ENCODE results near the gene PARP2.
"Not testable (repeated sequence)": the region's sequence is repeated elsewhere in the genome, so short reads cannot be mapped to it uniquely, and the experiment has no call there.

PARP2 gene

GRCh38 chr14:20343092-20343861 is at the start of gene PARP2:
TSS of gene PARP2 (plus strand) at chr14:20343635. CDS start at chr14:20343642, 7 bp downstream.
- DNase-seq = peak; percentile 100

DNA sequence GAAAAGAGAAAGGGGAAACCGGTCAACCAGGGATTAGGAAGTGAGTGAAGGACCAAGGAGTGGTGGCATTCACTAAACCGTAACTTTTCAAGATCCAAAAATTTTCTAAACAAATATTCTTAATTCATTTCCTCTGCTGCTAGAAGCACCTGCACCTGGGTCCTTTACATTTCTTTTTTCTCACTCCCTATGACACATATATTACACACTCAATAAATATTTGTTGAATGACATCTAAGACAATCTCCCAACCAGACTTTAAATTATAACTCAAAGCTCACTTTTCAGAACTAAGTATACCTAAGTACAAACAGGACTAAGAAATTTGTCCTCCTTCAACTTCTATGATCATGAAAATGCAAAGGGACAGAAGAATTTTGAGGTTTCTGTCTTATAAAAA is 48.8 kb upstream of the PARP2 start:
- DNase-seq = no peak

GRCh38 chr14:20295067-20295466 is 48.4 kb upstream of the PARP2 start:
- DNase-seq = peak; percentile 78 to 94

DNA sequence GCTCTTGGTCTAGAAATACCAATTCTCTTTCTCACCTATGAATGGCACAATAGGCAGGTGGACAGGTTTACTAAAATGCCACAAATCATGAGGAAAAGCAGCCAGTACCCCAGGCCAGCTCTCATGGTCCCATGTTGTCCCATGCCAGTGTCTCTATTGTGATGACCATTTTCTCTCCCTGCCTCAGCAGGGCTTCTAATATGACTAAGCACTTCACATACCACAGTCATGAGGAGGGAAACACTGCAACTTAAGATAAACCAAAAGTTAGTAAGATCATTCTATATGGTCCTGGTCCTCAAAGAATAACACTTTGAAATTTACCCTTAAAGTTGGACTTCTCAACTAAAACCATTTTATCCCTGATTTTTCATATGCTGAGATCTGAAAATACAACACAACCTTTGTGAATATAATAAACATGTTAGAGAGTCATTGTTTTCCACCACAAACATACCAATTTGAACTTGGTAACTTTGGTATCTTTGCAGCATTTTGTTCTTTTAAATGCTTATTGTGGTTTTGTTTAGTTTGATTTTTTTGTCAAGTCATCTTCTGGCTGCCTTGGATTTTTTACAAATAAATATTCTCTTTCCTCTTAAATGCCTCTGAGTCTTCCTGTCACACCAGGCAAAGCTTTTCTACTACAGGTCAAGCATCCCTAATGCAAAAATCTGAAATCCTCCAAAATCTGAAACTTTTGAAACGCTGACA is 41.2 kb upstream of the PARP2 start:
- no peak for DNase-seq

GRCh38 chr14:20305265-20306078 is 38.0 kb upstream of the PARP2 start, which contains the start of gene TTC5:
TSS of gene TTC5 (minus strand) at chr14:20305951. CDS start at chr14:20305937, 14 bp downstream.
- peak; percentile 80 to 98 for DNase-seq

DNA sequence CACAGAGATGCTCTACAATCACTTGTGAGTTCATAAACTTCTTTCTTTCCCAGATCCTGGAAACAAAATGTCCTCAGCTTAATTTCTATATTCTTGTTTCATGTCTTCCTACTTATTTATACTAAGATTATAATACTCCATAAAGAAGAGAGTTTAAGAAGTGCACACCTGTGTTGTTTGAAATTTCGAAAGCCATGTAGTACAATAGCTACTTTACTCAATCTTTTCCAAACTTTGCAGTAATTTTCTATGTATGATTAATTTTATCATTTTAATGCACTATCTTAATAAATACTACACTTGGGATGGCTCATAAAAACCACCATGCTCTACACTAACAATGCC is 37.4 kb upstream of the PARP2 start:
- no peak for DNase-seq

DNA sequence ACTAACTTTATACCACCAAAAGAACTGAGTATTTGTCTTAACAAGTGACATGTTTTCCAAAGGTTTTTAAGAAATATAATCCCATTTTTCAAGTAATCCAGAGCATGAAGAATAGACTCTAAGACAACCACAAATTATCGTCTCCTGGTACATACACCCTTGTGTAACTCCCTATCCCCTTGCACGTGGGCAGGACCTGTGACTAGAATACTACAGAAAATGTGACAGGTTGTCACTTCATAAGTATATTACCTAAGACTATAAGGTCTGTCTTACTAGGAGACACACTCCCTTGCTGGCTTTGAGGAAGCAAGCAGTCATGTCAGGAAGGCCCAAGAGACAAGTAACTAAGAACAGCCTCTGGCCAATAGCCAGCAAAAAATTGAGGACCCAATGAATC is 29.4 kb upstream of the PARP2 start:
- DNase-seq = no peak

DNA sequence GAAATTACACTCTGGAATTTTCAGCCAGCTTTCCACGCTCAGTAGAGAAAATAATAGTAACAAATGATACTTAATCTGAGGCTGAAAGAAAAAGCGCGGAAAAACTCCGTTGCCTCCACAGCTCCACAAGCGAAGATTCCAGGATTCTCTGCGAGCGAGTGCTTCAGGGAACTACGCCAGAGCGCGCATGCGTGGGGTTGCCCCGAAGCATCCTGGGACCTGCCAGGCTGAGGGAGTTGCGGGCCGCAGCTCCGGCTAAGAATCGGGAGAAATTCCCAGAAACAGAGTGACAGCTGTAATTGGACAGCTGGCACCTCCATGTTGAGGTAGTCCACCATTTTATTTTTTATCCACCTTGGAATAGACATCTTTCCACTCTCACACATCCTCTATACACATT is 25.7 kb upstream of the PARP2 start:
- no peak for DNase-seq

DNA sequence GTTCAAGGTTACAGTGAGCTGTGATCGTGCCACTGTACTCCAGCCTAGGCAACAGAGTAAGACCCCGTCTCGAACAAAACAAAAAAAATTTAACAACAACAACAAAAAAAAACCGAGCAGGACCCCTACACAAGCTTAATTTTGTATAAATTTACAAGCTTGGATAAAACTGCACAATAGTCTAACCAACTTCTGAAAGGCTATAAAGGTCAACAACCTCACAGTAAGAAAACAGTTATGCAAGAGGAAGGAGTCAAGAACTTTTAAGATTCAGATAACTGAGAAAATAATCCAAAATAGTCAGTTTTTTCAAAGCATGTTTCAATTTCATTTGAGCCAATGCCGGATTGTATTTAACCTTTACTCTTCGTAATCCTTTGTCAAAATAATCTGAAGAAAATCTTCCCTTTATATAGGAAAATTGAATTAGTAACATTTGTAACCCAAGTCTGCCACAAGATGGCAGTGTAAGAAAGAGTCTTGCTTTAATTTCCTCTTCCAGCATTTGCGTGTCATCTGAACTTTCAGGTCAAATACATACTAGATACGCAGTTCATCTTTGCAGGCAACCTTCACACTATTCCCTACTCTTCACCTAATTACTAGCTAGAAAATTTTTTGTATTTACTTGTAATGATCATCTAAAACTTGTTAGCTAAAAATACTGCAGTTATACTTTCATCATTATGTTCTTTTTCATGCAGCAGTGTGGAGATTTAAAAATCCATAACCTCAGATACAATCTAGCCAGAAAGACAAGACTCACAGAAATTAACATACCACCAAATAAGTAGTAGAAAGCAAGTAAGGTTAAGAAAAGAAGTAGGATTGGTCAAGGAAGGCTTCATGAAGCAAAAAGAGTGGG is 16.2 kb upstream of the PARP2 start:
- DNase-seq = peak; percentile 58 to 83

DNA sequence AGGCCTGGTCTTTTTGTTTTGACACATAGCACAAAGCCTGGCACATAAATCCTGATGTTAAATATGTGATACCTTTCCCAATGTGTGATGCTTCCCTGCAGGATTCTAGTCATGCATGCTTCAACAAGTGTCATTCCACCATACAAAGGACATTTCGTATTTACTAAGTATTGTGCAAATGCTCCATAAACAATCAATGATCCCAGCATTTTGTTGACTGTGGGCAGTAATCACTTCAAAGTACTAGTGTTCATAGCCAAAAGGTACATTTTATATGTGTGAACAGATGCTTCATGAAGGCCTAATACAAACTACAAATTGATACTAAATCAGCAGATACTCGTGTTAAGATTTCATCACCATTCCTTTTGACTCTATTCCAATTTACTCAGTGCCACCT is 14.7 kb upstream of the PARP2 start:
- DNase-seq = no peak

GRCh38 chr14:20329355-20329754 is 14.1 kb upstream of the PARP2 start:
- DNase-seq = no peak

DNA sequence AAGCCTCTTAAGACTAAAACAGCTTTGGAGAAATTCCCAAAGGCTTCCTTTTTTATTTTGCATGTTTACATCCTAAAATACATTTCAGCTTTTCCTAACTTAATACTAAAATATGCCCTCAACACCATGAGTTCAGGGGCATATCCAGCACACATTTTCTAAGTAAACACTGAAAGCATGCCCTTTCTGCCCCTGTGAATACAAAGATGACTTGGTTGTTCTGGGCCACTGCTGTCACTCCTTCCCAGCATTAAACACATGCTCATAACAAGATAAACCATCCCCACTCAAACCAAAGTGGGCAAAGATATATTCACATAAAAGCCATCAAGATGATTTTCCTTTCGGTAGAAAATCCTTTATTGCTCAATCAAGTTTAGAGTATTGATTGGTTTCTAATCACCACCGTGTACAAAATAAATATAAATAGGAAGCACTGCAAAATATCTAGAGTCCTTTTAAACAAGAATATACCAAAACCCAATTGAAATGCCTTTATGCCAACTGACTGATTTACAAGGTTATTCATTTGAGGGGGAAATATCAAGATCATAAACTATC is 12.3 kb upstream of the PARP2 start:
- DNase-seq = no peak

DNA sequence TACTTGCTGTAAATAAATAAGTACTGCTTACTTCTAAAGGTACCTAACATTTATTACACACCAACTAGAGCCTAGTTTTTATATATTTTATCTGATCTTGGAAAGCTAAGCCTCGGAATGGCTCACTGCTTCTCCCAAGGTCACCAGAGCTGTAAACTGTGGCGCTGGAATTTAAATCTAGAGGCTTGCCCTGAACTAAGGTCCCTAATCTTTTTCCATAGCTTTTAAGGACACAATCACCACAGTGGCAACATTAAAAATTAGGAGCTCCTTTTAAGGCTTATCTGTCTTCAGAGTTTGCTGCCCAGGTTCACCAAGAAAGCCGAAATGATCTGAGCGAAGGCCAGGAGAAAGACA is 11.0 kb upstream of the PARP2 start:
- no peak for DNase-seq

- DNase-seq = peak; percentile 54 to 69
Observed at GRCh38 chr14:20332788-20333493, 10.5 kb upstream of the PARP2 start, which contains the start of gene CCNB1IP1. TSS of gene CCNB1IP1 (minus strand) at chr14:20333279. CDS start at chr14:20316523, 16,756 bp downstream.

- DNase-seq = no peak
Observed at GRCh38 chr14:20333494-20333841, 10.0 kb upstream of the PARP2 start.

- DNase-seq = no peak
Observed at GRCh38 chr14:20334017-20334416, 9.4 kb upstream of the PARP2 start.

- DNase-seq = not testable (repeated sequence)
Observed at GRCh38 chr14:20341032-20341431, 2.4 kb upstream of the PARP2 start.

DNA sequence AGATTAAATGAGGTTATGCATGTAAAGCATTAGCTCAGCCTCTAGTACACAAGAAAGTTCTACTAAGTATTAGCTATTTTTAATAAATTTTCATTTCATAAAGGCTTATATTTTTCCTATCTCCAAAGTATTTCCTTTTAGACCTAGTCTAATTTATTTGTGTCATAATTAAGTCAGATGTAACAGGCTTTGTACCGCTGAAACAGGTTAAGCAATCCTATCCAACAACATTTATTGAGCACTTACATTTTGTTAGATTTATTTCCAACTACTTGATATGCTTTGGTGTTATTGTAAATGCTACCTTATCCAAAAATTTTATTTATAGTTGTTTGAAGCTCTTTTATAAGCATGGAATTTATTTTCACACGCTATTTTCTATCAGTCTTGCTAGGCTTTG is 1.8 kb upstream of the PARP2 start:
- no peak for DNase-seq

- peak; percentile 16 to 43 for DNase-seq
Observed at GRCh38 chr14:20343862-20344220, 406 bp downstream of the PARP2 start.

DNA sequence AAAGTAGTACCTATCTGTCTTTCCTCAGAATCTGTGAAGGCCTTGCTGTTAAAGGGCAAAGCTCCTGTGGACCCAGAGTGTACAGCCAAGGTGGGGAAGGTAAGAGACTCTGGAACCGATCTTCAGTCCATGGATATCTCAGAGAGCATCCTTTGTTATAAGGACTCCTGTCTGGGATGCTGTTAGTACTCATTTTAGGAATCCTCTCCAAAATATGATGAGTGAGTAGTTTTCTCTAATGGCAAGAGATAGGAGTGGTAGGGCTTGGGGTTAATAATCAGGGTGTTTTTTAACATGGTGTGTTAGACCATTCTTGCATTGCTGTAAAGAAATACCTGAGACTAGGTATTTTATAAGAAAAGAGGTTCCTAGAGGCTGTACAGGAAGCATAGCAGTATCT is 1.9 kb downstream of the PARP2 start:
- DNase-seq = no peak

GRCh38 chr14:20346713-20347112 is 3.3 kb downstream of the PARP2 start:
- no peak for DNase-seq

- DNase-seq = no peak
Observed at GRCh38 chr14:20347747-20348146, 4.3 kb downstream of the PARP2 start.
